H1 (cell line): ENCODE data around the gene TMEM164. TPM values are rescaled to one million over a fixed set of nuclear protein-coding genes. Genes with fewer than 3 reads are reported as not detected.

Source experiments
- BCL11A ChIP-seq, 2 experiments: IDR thresholded peaks; one replicate each; pipeline ENCODE4 v1.6.1; 2011; ENCODE audit warnings: low read depth in 2 of 2, low read length in 2 of 2, mild to moderate bottlenecking in 2 of 2
- CBX5 ChIP-seq: fragments of 300-800, 300-1000 bp; sonication (generic); IDR thresholded peaks from 2 replicates; pipeline ENCODE4 v1.7.1; 2016; ENCODE audit warnings: antibody characterized with exemption, low read length, low read depth
- HDAC2 ChIP-seq, 2 experiments: fragments of 300-600 bp in 1 of 2; sonication (generic) in 1 of 2; IDR thresholded peaks; 2 replicates each; pipeline ENCODE4 v1.6.1; 2011 to 2012; ENCODE audit warnings: low read depth in 2 of 2, low read length in 2 of 2, mild to moderate bottlenecking in 2 of 2, moderate library complexity in 2 of 2, borderline replicate concordance in 1 of 2, inconsistent platforms in 1 of 2
- JUN ChIP-seq: IDR thresholded peaks from 2 replicates; pipeline ENCODE4 v1.6.1; 2011; ENCODE audit warnings: low read depth, mild to moderate bottlenecking, improper control_type of control experiment, low read length
- MAFK ChIP-seq: IDR thresholded peaks from 2 replicates; pipeline ENCODE4 v1.6.1; 2012; ENCODE audit warnings: low read depth, mild to moderate bottlenecking, improper control_type of control experiment, low read length
- POLR2A ChIP-seq, 2 experiments: IDR thresholded peaks; 1 replicate in 1 of 2; 2 replicates in 1 of 2; pipeline ENCODE4 v1.6.1; 2011; ENCODE audit warnings: low read depth in 2 of 2, low read length in 2 of 2, mild to moderate bottlenecking in 2 of 2; ENCODE audit errors: control extremely low read depth in 1 of 2
- RNF2 ChIP-seq: fragments of 200-900, 300-1000 bp; sonication (generic); IDR thresholded peaks from 2 replicates; pipeline ENCODE4 v1.7.1; 2016; ENCODE audit warnings: borderline replicate concordance, low read depth, mild to moderate bottlenecking, antibody characterized with exemption, low read length; ENCODE audit not compliant: poor library complexity, severe bottlenecking; ENCODE audit errors: missing control alignments
- SRF ChIP-seq: IDR thresholded peaks from 2 replicates; pipeline ENCODE4 v1.6.1; 2011; ENCODE audit warnings: mild to moderate bottlenecking, low read depth, low read length, moderate library complexity
- polyA plus RNA-seq, 7 experiments: library from polyadenylated mRNA; depleted of rRNA in 3 of 7; stranded (reverse) in 5 of 7; unstranded in 2 of 7; fragments of >200 nt in 5 of 7; fragments of 200-250 nt in 2 of 7; gene quantifications; 1 replicate in 5 of 7; 2 replicates in 1 of 7; 4 replicates in 1 of 7; pipeline versions ENCODE4 v1.2.1 to v1.2.3, GENCODE V29; 2011 to 2013; ENCODE audit warnings: missing spikeins in 2 of 7, mixed read lengths in 2 of 7
- total RNA-seq: library from RNA; stranded (reverse); fragmentation: NEBNext Ultra II Directional; extraction: Animal tissue kit (Norgen Biotek cat#: 25700); gene quantifications from 2 replicates; pipeline ENCODE4 v1.2.1, GENCODE V29; 2021
- TF ChIP-seq, protein P1 (sequence below): IDR thresholded peaks from 2 replicates; pipeline ENCODE4 v1.6.1; 2011; ENCODE audit warnings: low read length, improper control_type of control experiment

The TMEM164 gene
- total and polyA plus RNA-seq, 2 of the 8 experiments (the other 6 are each of a cell fraction or from before 2014, with no cell fraction given), result 7.3 to 14.8 TPM

- TF ChIP-seq CBX5 (no peak), POLR2A (IDR thresholded peaks at IDR 0.05; ENCODE audit: control extremely low read depth in 1 of 2, low read depth in 2 of 2, low read length in 2 of 2) (no peak), SRF (no peak), JUN (no peak), RNF2 (no peak), MAFK (no peak), BCL11A (IDR thresholded peaks at IDR 0.05; ENCODE audit: low read depth in 2 of 2, low read length in 2 of 2) (no peak), HDAC2 (IDR thresholded peaks at IDR 0.05; ENCODE audit: borderline replicate concordance in 1 of 2, low read depth in 2 of 2, low read length in 2 of 2) (no peak)
- TF ChIP-seq, protein P1, sequence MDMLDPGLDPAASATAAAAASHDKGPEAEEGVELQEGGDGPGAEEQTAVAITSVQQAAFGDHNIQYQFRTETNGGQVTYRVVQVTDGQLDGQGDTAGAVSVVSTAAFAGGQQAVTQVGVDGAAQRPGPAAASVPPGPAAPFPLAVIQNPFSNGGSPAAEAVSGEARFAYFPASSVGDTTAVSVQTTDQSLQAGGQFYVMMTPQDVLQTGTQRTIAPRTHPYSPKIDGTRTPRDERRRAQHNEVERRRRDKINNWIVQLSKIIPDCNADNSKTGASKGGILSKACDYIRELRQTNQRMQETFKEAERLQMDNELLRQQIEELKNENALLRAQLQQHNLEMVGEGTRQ, result no peak
- TF ChIP-seq, all 59 proteins: peak for 0
Observed at GRCh38 chrX:110020536-110020935, 17.6 kb downstream of the TMEM164 start (continued).
